RPMI7951 (cell line): ENCODE measurements around the gene KCNK15. TPM values are rescaled to one million over a fixed set of nuclear protein-coding genes. Genes with fewer than 3 reads are reported as not detected.

Experiments used
- DNase-seq: peaks from one replicate; pipeline ENCODE4 v3.0.0-alpha.2; 2012; ENCODE audit warnings: low read depth
- total RNA-seq: library from RNA; depleted of rRNA; stranded (reverse); fragments of >200 nt; shearing (Covaris generic); gene quantifications from 2 replicates; pipeline ENCODE4 v1.2.3, GENCODE V29; 2014

The KCNK15 gene
- total RNA-seq, 1 experiment from 2014 or later, result not detected

GRCh38 chr20:44715499-44716308 is 30.0 kb upstream of the KCNK15 start:
- no peak for DNase-seq

DNA sequence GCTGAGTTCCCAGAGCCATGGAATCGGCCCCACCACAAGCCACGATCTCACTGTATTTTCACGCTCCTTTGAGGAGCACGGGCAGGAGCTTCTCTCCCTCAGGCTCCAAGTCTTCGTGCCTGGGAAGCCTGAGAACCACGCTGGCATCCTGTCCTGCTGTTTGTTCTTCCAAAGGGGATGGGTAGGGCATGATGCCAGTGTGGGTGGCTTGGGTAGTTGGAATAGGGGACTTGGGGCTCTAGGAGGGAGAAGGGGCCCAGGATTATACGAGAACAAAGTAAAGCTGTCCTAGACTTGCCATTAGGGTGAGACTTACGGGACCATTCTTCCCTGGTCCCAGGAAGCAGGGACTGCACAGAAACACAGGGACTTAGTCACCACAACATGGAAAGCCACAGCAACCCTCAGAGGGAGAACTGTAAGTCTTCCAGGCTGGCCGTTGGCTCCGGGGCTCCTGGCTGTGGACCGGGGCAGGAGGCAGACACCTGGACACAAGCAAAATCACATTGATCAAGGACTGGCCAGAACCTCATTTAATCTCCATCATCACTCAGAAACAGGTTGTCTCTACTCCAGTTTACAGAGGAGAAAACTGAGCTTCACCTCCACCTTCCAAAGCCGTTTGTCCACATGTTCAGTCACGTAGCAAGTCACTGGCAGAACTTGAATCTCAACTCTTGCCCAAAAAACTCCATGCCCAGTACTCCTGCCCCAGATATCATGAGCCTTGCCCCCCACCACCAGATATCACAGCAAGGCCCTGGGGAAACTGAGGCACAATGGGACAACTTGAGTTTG is 29.2 kb upstream of the KCNK15 start:
- DNase-seq, result peak; percentile 78

DNA sequence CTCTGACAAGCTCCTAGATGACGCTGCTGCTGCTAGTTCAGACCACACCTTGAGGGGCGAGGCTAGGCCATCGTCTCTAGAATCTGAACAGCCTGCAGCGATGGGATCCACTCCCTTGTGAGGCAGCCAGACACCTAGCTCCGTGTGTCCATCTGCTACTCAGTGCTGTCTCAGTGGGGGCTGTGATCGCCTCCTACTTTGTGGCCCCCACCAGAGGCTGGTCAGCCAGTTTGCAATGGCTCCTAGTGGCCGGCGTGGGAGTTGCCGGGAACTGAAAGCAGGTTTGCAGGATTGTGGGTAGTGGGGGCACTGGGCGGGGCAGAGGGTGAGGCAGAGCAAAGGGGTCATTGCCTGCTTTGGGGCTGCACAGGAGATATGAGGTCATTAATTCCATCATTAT is 27.7 kb upstream of the KCNK15 start:
- DNase-seq, result no peak

DNA sequence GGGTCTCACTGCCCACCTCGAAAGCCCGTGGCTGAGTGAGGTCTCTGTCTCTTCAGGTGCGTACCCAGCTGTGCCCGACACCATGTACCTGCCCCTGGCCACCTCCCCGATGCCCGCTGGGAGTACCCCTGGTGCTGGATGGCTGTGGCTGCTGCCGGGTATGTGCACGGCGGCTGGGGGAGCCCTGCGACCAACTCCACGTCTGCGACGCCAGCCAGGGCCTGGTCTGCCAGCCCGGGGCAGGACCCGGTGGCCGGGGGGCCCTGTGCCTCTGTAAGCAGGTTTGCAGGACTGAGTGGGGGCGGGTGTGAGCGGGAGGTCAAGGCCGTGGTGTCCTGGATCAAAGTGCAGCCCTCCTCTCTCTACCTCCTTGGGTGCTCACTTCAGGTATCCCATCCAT is 25.8 kb upstream of the KCNK15 start:
- DNase-seq, result no peak

GRCh38 chr20:44720621-44720996 is 25.1 kb upstream of the KCNK15 start:
- peak; percentile 90 for DNase-seq

DNA sequence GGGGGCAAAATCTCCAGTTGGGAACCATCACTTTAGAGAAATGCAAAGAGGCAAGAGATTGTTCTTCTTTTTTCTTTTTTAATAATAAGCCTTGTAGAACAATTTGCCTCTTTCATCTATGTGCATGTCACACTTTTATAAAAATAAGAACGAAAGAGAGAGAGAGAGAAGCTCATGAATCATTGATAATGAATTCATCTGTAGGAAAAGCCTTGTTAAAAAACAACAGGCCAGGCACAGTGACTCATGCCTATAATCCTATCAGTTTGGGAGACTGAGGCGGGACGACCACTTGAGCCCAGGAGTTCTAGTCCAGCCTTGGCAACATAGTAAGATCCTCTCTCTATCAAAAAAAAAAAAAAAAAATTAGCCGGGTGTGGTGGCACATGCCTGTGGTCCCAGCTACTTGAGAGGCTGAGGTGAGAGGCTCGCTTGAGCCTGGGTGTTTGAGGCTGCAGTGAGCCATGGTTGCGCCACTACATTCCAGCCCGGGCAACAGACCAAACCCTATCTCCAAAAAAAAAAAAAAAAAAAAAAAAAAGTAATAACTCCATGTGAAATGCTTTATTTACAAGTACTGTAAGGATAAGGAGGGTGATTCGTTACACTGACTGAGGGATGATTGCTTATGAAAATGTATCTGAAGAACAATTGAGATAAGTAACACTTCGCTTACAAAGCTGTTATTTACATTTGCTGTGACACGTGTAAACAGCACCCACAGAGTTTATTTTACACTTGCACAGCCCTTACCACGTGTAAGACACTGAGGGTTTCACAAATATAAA is 24.5 kb upstream of the KCNK15 start:
- peak; percentile 77 for DNase-seq

- DNase-seq, result no peak
These were observed 23.9 kb upstream of the KCNK15 start for GRCh38 chr20:44721785-44722054.

- DNase-seq, result no peak
These were observed 22.7 kb upstream of the KCNK15 start for GRCh38 chr20:44722990-44723389.

DNA sequence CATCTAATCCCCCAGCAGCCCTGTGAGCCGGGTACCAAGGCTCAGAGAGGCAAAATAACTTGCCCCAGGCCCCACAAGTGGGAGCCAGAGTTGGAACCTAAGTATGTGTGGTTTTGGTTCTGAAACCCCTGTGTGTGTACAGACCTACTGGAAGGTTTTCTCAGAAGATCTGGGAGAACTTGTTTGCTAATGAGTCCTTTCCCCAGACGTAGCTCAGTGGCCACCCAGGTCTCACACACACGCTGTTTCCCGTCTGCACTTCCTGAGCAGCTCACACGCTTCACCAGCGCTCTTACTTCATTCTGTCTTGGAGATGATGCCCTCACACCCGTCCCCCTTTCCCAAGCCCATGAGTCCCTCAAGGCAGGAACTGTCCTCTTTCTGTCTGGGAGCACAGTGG is 22.3 kb upstream of the KCNK15 start:
- no peak for DNase-seq

DNA sequence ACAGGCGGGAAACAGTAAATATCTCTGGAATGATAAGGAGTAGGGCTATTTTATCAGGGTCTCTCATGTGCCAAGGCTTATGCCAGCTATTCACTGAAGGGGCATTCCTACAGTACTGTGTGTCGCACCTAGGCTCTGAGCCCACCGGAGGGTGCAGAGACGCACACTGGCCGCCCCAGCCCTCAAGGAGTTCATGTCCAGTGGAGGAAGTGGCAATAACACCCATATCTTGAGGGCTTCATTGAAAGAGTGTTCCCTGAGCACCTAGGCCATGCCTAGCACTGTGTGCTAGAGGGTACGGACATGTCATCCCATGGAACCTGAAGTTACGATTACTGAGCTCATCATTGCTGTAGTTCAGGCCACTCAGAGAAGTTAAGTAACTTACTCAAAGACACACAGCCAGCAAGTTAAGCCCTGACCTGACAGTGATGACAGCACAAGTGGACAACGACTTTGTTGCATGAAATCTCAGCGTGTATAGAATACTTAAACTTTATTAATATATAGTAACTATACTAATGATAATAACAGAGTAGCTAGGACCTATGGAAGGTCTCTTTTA is 21.8 kb upstream of the KCNK15 start:
- no peak for DNase-seq

DNA sequence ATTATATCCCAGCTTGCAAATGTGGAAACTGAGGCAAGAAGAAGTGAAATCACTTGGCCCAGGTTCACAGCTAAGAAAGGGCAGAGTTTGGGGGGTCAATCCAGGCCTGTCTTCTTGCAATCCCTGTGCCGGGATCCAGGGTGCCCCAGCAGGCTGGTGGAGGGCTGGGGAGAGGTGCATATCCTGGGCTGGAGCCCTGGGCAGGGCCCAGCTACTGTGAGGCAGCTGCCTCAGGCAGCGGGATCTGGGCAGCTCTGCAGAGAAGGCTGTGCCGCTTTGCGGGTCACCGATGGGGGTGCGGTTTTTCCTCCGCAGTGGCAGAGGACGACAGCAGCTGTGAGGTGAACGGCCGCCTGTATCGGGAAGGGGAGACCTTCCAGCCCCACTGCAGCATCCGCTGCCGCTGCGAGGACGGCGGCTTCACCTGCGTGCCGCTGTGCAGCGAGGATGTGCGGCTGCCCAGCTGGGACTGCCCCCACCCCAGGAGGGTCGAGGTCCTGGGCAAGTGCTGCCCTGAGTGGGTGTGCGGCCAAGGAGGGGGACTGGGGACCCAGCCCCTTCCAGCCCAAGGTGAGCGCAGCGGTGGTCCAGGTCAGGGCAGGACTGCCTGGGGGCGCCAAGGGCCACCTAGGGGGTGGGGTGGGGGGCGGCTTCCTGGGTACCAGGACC is 21.1 kb upstream of the KCNK15 start:
- no peak for DNase-seq

- no peak for DNase-seq
These were observed 19.8 kb upstream of the KCNK15 start for GRCh38 chr20:44725837-44726236.

- no peak for DNase-seq
These were observed 18.6 kb upstream of the KCNK15 start for GRCh38 chr20:44727039-44727438.

- DNase-seq, result no peak
These were observed 18.0 kb upstream of the KCNK15 start for GRCh38 chr20:44727651-44728050.

DNA sequence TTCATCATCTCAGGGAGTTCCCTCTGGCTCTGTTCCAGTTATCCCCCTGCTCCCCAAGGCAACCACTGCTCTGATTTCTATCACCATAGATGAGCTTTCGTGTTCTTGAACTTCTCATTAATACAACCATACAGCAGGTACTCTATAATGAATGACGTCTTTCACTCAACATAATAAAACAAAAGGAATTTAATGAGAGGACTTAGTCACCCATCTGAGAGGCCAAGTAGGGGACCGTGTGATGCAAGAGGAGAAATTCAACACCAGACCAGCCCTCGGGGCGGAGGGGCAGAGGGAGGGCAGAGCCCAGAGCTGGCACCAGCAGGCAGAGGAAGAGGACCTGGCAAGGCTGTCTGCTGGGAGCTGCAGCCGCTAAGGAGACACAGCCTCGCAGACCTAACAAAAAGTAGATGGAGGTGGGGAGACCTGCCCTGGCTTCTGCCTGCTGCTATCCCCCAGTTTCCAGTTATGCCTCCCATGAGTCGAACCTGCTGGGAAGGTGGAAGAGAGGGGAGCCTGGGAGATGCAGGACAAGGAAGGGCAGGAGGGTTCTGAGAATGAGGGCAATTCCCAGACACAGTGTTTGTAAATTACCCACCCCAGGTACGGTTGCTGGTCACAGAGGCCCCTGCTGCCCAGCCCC is 16.7 kb upstream of the KCNK15 start:
- DNase-seq, result peak; percentile 93

DNA sequence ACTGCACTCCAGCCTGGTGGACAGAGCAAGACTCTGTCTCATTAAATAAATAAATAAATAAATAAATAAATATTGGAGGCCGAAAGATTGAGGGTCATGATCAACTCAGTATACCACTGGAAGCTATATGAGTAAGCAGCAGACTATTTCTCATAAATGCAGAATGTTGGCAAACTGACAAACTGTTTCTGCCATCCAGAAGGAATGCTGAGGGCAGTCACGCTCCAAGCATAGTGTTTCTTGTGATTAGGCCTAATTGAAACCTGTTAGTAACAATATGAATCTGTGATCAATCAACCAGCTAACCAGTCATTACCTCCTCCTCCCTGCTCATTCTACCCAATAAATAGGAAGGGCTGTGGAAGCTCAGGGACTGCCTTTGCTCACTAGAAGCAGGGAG is 15.2 kb upstream of the KCNK15 start:
- DNase-seq, result peak; percentile 93

DNA sequence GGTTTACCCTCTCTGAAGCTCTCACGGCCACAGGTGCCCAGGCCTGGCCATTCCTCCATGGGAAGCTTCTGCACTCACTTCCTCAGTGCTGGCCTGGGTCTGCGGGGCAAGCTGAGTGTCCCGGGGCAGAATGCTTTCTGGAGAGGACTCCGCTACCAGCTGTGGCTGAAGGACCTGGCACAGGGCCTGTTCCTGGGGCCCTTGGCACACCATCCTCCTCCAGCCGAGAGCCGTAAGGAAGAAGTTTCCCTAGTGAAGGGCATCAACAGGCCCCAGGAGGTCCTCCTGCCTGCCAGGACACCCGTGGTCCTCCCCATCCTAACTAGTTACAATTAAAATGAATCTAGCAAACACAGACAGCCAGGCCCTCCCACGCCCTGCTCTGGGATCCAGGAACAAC is 14.0 kb upstream of the KCNK15 start:
- DNase-seq, result no peak

DNA sequence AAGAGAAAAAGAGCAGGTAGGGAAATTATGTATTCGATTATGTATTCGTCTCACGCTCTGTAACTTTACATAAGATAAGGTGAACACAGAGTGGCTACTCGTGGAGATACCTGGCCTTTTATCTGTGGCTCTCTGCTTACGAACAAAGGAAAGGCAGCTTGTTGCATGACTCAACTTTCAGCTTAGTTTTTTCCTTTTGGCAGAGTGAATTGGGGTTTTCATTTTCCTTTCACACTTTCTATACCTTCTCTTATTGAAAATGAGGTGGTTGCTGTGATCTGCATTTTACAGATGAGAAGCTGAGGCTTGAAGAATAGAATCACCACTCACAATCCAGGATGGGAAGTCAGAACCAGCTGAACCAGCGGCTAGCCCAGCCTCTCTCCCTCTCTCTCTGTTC is 13.3 kb upstream of the KCNK15 start:
- no peak for DNase-seq

DNA sequence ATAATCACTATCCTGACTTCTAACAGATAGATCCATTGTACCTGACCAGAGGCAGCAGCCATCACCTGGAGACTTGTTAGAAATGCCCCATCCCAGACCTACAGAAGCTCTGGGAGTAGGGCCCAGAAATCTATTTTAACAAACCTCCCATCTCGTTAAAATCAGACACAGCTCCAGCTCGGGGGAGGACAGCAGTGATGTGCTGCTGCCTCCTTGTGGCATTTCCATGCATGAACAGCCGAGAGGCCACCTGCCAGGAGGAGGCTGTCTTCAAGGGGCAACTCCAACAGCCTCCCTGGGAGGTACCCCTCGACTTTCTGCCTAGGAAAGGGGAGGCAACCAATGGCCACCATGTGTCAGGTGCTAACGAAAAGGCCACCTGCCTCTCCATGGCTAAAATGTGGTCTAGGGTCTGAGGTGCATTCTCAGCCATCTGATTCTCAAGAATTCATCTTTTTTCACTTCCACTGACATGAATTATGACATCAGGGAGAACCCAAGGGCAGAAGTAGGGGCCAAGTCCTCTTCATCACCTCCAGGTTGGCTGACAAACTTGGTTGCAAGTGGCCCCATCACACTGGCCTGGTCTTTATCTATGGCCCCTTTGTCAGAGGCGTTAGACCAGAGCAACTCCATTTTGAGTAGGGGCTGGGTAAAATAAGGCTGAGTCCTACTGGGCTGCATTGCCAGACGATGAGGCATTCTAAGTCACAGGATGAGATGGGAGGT is 12.2 kb upstream of the KCNK15 start:
- DNase-seq, result peak; percentile 72

DNA sequence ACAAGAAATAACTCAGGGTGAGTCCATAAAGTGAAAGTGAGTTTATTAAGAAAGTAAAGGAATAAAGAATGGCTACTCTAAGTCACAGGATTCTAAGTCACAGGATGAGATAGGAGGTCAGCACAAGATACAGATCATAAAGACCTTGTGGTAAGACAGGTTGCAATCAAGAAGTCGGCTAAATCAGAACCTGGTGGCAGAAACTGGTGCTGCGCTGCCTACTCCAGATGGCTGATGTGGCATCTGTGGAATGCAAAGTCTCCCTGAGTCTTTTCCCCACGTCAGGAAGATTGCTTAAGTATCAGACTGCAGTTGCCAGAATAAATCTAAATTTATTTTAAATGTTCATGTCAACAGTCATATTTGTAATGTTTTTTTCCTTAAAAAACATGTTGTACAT is 10.7 kb upstream of the KCNK15 start:
- peak; percentile 71 for DNase-seq

GRCh38 chr20:44735816-44736169 is 9.9 kb upstream of the KCNK15 start:
- DNase-seq, result no peak
